ENCODE data around the gene TUT7.
"Not testable (repeated sequence)": the region's sequence is repeated elsewhere in the genome, so short reads cannot be mapped to it uniquely, and the experiment has no call there.

Gene TUT7

DNA sequence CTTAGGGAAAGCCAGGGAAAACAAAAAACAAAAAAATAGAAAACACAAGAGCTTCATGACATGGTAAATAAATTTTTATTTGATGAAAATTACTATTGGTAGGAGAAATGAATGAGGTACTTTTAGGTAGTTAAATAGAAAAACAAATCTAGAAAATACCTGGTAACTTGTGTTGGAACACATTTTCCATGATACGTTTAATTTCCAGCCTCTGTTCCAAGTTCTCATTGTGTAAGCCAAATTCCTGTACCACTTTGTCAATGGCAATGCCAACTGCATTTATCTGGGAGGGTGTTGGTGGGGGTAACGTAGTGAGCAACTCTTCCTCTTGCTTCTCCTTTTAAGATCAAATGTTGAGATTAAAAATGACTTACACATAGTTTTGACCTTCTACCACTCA is 9.4 kb downstream of the TUT7 start:
- no peak for DNase-seq

DNA sequence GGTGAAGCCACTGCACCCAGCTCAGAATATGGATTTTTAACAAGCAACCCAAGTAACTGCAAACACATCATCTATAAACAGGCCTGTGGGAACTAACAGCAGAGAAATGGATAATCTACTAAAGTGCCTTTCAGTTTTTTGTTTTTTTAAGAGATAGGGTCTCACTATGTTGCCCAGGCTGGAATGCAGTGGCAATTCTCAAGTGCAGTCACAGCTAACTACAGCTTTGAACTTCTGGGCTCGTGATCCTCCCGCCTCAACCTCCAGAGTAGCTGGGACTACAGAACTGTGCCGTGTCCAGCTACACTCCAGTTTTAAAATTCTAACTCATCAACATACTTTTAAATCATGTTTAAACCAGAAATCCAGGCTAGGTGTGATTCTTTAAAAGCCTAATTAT is 11.9 kb downstream of the TUT7 start:
- no peak for DNase-seq

DNA sequence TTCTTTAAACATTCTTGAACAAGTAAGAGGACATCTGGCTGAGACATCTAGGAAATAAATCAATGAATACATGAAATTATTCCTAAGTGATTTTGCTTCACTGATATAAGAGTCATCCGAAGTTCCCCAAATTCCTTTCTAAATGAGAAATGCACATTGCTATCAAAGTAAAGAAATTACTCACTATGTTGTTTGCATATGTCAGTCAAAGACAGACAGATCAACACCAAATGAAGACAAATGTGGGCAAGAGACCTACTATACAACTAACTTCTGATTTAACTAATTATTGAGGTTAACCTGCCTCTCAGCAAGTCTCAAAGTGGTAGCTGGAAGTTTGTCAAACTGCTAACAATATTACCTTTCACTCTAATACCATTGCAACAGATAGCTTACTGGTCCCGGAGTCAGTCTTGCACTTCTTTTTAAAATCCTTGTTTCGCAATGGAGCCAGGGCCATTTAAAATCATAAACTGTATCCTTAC is 13.2 kb downstream of the TUT7 start:
- DNase-seq, result peak; percentile 10 to 13

DNA sequence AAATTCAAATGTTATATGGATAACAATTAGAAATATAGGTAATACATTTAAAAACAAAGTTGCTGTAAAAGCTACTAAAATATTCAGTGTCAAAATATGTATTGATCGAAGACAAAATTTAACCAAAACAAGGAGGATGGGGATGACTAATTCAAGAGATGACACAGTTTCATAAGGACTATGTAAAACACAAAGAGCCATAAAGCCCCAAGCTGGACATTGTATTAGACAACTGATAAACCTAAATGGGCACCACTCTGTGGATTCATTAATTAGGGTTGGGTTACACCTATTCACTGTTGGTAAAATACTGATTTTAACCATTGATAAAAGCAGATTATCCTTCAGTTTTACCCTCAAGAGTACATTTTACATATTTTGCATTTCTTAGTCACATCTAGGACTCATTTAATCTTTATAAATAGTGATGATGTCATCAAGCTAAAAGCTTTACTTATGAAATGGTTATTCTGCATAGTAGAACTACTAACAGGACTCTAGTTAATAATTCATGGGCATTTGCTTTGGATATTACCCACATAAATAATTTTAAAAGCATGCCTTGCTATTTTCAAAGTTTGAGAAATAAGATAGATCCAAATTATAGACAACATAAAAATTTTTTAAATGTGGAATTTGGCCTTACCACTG is 13.7 kb downstream of the TUT7 start:
- DNase-seq, result no peak

DNA sequence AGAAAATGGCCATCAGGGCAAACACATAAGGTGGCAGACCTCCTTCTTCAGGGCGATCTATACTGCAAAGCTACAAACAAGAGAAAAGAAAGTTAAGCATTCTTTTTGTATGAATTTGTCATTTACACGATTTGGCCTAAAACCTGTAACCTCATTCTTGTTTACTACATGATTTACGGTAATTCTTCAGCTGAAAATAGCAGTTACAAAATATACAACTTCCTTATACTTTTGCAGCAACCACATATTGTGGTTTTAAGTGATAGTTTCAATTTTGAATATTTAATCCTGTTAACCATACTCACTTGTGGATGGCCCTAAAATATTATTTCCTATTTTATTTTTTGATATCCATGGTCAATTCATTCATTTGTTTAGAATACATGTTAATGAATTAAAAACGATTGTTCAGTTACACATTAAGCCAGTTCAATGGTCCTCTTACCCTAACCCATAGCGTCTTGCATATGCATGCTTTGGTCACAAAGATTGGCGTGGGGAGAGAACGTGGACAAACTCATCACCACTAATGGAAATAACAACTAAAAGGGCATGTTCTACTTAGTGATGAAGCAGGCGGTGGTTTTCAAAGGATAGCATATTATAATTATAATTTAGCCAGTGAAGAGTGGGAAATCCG is 16.6 kb downstream of the TUT7 start:
- DNase-seq, result peak; percentile 61 to 70

DNA sequence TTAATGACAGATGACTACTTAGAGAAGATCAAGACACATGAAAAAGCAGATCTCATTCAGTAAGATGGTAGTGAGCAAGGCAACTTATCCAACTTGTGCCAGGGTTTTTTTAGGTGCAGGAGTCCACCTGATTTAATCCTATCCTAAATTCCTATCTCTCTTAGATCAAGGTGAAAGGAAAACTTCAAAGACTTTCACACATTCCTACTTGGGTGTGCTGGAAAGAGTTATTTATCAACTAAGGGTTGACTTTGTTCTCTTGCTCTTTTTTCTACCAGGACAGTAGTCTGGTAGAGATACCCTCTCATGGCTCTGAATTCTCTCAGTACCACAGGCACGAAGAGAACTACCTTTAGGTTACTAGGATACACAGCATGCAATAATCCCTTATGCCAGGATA is 18.2 kb downstream of the TUT7 start:
- no peak for DNase-seq

DNA sequence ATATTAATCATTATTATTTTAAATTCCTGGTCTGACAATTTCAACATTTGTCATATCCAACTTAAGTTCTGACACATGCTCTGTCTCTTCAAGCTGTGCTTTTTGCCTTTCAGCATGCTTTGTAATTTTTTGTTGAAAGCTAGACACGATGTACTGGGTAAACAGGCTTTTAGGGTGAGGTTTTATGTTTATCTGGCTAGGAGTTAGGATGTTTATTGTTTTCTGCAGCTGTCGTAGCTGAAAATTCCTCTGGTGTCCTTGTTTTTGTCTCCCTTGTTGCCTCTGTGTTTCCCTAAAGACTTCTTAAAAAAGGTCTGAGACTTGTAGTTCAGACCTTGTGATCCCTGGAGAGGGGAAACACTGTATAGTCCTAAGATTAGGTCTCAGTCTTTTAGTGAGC is 20.6 kb downstream of the TUT7 start:
- no peak for DNase-seq

DNA sequence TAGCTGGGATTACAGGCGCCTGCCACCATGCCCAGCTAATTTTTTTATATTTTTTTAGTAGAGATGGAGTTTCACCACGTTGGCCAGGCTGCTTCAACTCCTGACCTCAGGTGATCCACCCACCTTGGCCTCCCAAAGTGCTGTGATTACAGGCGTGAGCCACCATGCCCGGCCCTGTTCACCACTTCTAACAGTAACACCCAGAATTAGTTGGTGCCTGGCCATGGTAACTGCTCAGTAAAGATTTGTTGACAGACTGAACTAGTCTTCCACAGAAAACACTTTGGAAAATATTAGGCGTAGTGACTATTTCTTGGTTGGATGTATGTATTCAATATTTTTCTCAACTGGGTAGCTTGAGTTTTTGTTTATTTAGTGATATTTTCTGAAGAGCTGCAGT is 24.0 kb downstream of the TUT7 start:
- DNase-seq, result no peak

DNA sequence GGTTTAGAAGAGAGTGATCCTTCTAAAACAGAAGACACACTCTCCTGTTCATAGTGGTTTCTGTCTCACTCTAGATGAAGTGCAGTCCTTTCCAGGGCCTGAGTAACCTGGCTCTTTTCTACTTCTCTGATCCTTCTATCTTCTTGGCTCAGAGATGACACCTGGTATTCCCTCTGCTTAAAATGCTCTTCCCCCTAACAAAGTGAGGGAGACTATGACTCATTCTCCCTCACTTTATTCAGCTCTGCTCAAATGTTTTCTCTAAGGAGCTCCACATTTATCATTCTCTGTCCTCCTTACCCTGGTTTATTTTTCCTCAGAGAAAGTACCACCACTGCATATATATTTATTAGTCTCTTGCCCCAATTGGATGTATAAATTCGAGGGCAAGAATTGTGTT is 24.6 kb downstream of the TUT7 start:
- no peak for DNase-seq

DNA sequence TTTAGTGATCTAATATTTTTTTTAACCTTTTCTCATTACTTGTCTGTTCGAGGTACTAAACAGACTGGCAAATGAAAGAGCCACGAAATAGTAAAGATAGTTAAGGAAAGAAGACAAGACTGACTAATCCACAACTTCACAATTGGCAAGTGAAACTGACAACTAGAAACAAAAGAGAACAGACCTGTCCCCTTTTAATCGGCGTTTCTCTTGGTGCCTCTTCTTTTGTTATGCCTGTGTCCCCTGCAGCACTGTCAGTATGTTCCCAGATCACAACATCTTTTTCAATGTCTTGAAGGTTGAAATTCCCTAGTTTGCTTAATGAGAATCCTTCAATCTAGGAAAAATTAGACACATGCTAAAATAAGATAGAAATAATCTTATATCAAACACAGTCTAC is 26.1 kb downstream of the TUT7 start:
- no peak for DNase-seq

DNA sequence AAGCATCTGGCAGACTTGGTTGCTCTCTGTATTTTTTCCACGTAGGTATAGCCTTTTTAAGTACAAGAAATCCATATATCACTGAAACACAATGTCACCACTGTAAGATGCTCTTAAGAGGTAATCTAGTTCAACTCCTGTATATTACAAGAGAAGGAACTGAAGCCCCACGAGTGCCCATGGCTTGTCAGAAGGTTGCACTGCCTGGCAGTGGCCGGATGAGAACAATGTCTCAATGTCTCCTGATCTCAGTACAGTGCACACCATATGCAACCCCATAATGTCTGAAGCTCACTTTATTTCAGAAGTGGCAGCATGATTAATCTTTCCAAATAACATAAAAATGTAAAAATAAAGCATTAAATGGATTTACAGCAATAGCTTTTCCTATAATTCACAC is 27.7 kb downstream of the TUT7 start:
- DNase-seq, result no peak

DNA sequence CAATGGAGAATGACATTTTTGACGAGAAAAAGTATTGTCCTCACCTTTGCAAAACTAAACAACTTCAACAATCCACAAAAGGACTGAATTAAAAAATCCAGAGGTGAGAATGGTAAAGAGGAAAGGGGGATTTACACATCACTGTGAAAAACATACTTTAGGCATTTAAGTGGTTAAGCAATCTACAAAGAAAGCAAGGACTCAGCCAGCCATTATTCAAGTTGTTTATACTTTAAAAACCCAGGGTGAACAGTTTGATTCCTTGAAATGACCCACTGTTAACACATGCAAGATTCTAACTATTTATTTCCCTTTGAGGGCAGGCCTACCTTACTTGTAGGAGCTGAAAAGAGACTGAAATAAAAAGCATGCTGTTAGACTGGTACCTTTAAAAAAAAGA is 29.3 kb downstream of the TUT7 start:
- no peak for DNase-seq

DNA sequence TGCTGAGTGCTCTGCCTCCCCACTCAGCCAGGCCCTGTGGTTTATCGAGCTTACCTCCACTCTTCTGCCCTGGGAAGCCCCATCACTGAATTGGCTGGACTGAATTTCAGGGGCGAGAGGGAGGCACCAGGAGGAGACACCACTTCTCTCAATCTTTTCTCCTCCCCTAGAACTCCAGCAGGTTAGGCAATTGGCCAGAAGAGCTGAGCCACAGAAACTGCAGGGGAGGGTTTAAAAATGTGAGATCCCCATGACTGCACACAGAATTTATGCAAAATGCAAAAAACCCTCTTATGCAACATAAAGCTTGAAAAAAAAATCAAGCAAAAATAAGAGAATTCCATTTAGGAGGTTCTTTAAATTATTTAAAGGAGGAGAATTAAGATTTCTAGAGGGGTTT is 29.9 kb downstream of the TUT7 start:
- no peak for DNase-seq

DNA sequence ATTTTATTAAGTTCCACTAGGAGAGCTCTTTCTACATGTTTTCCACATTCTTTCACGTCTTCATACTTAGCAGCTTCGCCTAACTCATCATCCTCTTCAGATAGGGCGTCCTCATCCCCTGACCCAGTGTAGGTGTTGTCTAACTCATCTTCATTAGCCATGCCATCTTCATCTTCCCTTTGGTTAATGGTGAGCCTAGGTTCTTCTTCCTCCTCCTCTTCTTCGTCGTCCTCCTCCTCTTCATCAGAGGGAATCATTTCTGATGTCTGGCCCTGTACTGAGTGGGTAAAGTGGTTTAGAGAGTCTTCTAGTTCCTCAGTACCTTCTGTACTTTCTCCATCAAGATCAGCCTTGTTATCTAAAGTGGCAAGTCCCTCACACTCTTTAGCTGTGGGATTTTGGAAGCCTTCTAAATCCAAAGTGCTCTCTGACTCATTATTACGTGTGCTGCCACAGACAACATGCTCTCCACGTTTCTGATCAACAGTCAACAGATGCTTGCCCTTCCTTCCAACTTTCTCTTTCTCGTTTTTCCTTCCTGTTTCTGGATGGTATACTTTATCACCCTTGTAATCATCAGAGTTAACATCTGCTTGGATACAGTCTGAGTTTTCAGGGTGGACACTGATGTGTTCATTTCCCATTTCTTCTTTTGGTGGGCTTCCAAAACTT is 31.1 kb downstream of the TUT7 start:
- no peak for DNase-seq

DNA sequence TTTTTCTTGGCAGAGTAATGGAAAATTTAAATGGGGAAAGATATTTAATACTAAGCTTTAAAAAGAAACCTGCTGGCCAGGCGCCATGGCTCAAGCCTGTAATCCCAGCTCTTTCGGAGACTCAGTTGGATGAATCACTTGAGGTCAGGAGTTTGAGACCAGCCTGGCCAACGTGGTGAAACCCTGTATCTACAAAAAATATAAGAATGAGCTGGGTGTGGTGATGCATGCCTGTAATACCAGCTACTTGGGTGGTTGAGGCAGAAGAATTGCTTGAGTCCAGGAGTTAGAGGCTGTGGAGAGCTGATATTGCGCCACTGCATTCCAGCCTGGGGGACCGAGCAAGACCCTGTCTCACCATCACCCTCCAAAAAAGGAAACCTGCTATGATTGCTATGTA is 32.8 kb downstream of the TUT7 start:
- DNase-seq, result no peak

DNA sequence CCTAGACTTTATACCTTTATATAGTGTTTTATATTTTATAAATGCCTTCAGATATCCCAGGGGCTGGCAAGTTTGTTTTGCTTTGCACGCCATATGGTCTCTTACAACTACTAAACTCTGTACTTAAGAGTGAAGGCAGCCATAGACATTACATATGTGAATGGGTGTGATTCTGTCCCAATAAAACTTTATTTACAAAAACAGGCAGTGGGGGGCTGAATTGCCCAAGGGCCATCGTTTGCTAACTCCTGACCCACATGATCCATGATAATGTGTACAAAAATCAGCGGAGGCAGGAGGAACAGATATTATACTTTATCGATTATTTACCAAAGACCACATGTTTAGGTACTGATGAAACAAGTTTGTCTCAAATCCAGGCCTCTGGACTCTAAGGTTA is 36.0 kb downstream of the TUT7 start:
- no peak for DNase-seq

DNA sequence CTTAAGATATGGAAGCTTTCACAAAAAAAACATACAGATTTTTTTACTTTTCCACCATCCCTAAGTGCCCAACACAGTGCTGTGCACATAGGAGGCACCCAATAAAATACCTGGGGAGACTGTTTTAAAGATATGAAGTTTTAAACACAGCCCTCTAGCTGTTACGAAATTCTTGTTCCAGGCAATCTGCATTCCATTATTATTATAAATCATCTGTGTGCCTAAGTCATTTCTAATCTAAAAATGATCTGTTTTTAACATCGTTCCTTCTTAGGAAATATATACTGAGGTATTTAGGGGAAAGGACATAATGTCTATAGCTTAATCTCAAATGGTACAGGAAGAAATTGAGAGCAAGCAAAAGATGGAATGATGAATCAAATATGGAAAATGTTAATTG is 39.1 kb downstream of the TUT7 start:
- no peak for DNase-seq

DNA sequence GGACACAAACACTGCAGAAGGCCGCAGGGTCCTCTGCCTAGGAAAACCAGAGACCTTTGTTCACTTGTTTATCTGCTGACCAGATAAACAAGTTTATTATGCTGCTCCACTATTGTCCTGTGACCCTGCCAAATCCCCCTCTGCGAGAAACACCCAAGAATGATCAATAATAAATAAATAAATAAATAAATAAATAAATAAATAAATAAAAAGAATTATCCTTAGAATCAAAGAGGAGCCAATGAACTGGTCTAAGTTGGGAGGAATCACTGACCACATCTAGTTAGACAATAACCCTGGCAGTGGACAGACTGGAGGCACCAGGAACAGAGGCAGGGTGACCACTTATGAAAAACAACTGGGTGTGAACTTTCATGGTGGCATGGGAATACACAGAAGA is 41.3 kb downstream of the TUT7 start:
- DNase-seq, result not testable (repeated sequence)

DNA sequence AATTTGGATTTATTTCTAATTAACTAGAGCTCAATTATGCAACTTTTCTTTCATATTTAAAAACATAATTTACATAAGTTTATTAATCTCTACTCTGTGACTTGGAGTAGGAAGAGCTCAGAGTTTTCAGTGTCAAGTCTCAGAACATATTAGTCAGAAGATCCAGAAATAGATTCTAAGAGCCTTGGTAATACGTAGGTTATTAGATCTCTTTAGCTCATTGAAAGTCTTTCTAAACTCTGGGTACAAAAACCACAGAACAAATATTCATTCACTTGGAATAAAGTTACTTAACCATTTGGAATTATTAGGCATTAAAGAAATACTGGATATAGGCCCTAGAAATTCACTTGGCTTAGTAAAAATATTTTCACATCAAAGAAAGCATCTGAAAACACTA is 45.5 kb downstream of the TUT7 start:
- DNase-seq, result no peak

DNA sequence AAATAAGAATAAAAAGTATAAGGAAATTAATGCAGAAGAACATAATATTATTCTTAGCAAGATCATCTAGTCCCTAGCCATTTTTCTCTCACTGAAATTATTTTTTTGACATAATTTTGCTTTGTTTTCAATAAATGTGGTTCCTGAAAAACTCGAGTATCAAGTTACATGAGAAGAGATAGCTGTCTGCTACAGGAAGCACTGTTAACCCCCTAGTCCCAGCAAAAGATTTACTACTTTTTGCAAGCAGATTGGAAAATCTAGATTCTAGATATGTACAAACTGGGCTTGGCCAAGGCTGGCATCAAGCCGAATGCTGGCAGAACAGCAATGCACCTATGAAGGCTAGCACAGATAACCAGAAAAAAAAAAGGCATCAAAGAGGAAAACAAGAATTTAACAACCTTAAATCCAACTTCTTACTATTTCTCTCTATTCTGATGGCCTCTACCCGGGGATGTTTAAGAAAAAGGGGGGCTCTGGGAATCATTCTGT is 49.9 kb downstream of the TUT7 start:
- no peak for DNase-seq

DNA sequence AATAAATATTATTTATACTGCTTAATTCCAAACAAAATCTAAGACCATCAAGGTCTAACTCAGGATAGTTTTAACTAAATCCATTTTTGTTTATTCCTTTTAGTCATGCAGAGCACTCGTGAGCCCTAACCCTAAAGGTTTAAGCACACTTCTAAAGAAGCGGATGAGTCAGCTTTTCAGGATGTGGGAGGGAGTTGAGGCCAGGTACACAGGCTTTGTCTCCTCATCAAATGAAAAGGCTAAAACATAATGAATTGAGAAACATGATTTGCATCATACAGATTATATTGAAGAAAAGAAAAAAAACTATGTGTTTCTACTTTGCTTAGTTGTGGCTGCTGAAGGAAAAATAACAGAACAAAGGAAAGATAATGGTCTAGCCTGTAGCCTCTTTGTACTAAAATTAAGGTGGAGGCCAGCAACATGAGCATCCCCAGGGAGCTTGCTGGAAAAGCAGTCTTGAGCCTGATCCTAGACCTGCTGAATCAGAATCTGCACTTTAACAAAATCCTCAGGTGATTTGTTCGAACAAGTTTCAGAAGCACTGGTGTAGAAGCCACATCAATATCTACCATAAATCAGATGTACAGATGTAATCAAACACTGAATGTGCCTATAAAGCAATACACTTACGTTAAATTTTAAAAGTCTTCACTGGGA is 50.8 kb downstream of the TUT7 start:
- no peak for DNase-seq

DNA sequence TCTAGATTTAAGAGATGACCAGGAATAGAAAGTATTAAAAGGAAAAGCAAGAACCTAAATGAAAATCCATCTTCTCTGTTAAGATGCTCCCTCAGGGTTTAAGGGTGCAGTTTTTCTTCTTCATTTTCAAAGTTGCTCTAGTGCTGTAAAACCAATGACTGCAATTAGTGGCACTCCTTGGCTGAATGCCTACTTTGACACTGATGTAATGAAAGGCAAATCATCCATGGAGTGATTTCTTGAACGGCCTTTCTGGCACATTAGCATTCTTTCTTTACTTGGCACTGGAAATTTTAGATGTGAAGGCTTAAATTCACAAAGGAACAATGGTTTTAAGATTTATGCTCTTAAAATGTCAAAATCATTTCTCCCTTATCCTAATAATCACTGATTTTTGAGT is 52.5 kb downstream of the TUT7 start:
- DNase-seq, result no peak

DNA sequence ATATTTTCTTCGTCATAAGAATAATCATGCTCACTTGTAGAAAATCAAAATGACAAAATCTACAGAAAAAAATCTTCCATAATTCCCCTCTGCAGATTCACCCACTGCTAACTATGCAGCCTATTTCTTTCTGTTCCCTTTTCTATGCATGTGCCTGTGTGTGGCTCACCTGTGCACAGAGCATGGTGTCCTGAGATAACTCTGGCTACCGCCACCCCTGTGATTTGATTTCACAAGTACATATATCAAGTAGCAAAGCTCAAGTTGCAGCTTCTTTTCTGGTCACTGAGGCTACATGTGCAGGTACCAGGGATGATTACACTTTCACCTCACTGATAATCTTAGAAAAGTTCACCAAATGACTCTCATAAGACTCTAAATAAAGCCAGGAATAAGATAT is 53.5 kb downstream of the TUT7 start:
- DNase-seq, result no peak

DNA sequence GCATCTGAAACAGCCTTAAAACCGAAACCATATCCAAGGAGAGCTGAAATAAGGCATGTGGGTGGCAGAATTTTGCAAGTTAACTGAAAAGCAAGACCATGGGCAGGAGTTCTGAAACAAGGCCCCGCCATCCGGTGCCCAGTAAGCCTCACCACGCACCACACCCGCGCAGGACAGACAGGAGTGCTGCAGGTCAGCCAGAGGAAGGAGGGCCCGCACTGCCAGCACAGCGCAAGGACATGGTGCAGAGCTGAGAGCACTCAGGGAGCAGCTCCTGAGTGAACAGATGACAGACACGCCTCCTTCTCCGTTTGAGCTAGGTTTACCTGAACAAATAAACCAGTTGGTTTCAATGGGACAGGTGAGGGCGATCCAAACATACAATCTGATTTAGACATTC is 55.3 kb downstream of the TUT7 start:
- DNase-seq, result no peak

Data from inflammatory macrophage (primary cell).